ENCODE measurements around the gene OLA1. TPM values are rescaled to one million over a fixed set of nuclear protein-coding genes. Genes with fewer than 3 reads are reported as not detected.

OLA1 gene
- total and polyA plus RNA-seq, 2 of the 13 experiments (the other 11 are each of a cell fraction or from before 2014, with no cell fraction given) = 153 to 241 TPM

GRCh38 chr2:174248187-174248997 lies at the start of gene OLA1 (continued):
- TF ChIP-seq, protein P1, sequence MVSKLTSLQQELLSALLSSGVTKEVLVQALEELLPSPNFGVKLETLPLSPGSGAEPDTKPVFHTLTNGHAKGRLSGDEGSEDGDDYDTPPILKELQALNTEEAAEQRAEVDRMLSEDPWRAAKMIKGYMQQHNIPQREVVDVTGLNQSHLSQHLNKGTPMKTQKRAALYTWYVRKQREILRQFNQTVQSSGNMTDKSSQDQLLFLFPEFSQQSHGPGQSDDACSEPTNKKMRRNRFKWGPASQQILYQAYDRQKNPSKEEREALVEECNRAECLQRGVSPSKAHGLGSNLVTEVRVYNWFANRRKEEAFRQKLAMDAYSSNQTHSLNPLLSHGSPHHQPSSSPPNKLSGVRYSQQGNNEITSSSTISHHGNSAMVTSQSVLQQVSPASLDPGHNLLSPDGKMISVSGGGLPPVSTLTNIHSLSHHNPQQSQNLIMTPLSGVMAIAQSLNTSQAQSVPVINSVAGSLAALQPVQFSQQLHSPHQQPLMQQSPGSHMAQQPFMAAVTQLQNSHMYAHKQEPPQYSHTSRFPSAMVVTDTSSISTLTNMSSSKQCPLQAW (CRISPR knock-in tag; IDR thresholded peaks at IDR 0.05) = peak; percentile 86
- peak; percentile 84; the same call in 1 of the 2 replicates for TF ChIP-seq KLF13 (CRISPR knock-in tag; IDR thresholded peaks at IDR 0.05)
- TF ChIP-seq ZNF333 (CRISPR knock-in tag; IDR thresholded peaks at IDR 0.05; ENCODE audit: borderline replicate concordance) = peak; percentile 90; the same call in 1 of the 2 replicates
- TF ChIP-seq TBP (CRISPR knock-in tag; IDR thresholded peaks at IDR 0.05) = peak; percentile 19; the same call in 1 of the 2 replicates
- TF ChIP-seq, protein P2, sequence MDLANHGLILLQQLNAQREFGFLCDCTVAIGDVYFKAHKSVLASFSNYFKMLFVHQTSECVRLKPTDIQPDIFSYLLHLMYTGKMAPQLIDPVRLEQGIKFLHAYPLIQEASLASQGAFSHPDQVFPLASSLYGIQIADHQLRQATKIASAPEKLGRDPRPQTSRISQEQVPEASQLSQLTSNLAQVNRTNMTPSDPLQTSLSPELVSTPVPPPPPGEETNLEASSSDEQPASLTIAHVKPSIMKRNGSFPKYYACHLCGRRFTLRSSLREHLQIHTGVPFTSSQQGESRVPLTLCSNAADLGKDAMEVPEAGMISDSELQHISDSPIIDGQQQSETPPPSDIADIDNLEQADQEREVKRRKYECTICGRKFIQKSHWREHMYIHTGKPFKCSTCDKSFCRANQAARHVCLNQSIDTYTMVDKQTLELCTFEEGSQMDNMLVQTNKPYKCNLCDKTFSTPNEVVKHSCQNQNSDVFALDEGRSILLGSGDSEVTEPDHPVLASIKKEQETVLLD (CRISPR knock-in tag; IDR thresholded peaks at IDR 0.05; ENCODE audit: low read depth) = peak; percentile 94
- TF ChIP-seq RBM22 (optimal IDR thresholded peaks at IDR 0.05; ENCODE audit: low read length) = no peak
- TF ChIP-seq ZNF280D (CRISPR knock-in tag; IDR thresholded peaks at IDR 0.05) = peak; percentile 91
- TF ChIP-seq ZNF546 (CRISPR knock-in tag; conservative IDR thresholded peaks at IDR 0.05) = peak; percentile 96
- TF ChIP-seq HNRNPH1 (optimal IDR thresholded peaks at IDR 0.05; ENCODE audit: low read depth, low read length) = peak; percentile 41
- TF ChIP-seq CREM (IDR thresholded peaks at IDR 0.05) = no peak; the same call in 1 of the 2 replicates
- no peak for TF ChIP-seq CREM (CRISPR knock-in tag; IDR thresholded peaks at IDR 0.05)
- peak; percentile 64; the same call in 1 of the 2 replicates for TF ChIP-seq ZNF292 (CRISPR knock-in tag; IDR thresholded peaks at IDR 0.05; ENCODE audit: borderline replicate concordance, low read depth)
- no peak for TF ChIP-seq CBX2 (IDR thresholded peaks at IDR 0.05; ENCODE audit: low read depth, low read length)
- TF ChIP-seq CBX2 (CRISPR knock-in tag; IDR thresholded peaks at IDR 0.05; ENCODE audit: low read depth) = peak; percentile 45
- peak; percentile 81; the same call in 1 of the 2 replicates for TF ChIP-seq NFKBIZ (CRISPR knock-in tag; IDR thresholded peaks at IDR 0.05)
- peak; percentile 1; the same call in 1 of the 2 replicates for TF ChIP-seq ZNF281 (CRISPR knock-in tag; IDR thresholded peaks at IDR 0.05; ENCODE audit: borderline replicate concordance)
- TF ChIP-seq RXRB (CRISPR knock-in tag; IDR thresholded peaks at IDR 0.05; ENCODE audit: borderline replicate concordance) = peak; percentile 29

Data from HepG2 (cell line).